DMS153 treated with DMSO at 0.1 percent for 48 hours (cell line): ENCODE results near the gene ST6GALNAC3.
"Not testable (repeated sequence)": the region's sequence is repeated elsewhere in the genome, so short reads cannot be mapped to it uniquely, and the experiment has no call there.

Source experiments
- DNase-seq: peaks from one replicate; lab custom pipeline; 2025; ENCODE audit not compliant: unreplicated experiment; lab: John Stamatoyannopoulos, UW

ST6GALNAC3 gene

GRCh38 chr1:76070538-76070937 lies 4.0 kb upstream of the ST6GALNAC3 start:
- no peak for DNase-seq

- no peak for DNase-seq
Observed at GRCh38 chr1:76073481-76073880, 1.1 kb upstream of the ST6GALNAC3 start.

GRCh38 chr1:76075188-76075489 lies 593 bp downstream of the ST6GALNAC3 start:
- DNase-seq = no peak

- no peak for DNase-seq
Observed at GRCh38 chr1:76075877-76076276, 1.3 kb downstream of the ST6GALNAC3 start.

GRCh38 chr1:76079475-76080227 lies 5.1 kb downstream of the ST6GALNAC3 start:
- DNase-seq = no peak

- DNase-seq = no peak
Observed at GRCh38 chr1:76080552-76081079, 6.1 kb downstream of the ST6GALNAC3 start.

- DNase-seq = no peak
Observed at GRCh38 chr1:76082062-76082461, 7.5 kb downstream of the ST6GALNAC3 start.

- no peak for DNase-seq
Observed at GRCh38 chr1:76083189-76083588, 8.6 kb downstream of the ST6GALNAC3 start.

GRCh38 chr1:76084029-76084627 lies 9.6 kb downstream of the ST6GALNAC3 start:
- no peak for DNase-seq

GRCh38 chr1:76084685-76085084 lies 10.1 kb downstream of the ST6GALNAC3 start:
- DNase-seq = no peak

- DNase-seq = no peak
Observed at GRCh38 chr1:76086109-76086508, 11.6 kb downstream of the ST6GALNAC3 start.

- no peak for DNase-seq
Observed at GRCh38 chr1:76086597-76086996, 12.1 kb downstream of the ST6GALNAC3 start.

GRCh38 chr1:76090283-76091203 lies 16.0 kb downstream of the ST6GALNAC3 start:
- DNase-seq = no peak

- no peak for DNase-seq
Observed at GRCh38 chr1:76092812-76093211, 18.3 kb downstream of the ST6GALNAC3 start.

- DNase-seq = no peak
Observed at GRCh38 chr1:76093522-76094312, 19.2 kb downstream of the ST6GALNAC3 start.

- DNase-seq = no peak
Observed at GRCh38 chr1:76095802-76096201, 21.3 kb downstream of the ST6GALNAC3 start.

- DNase-seq = not testable (repeated sequence)
Observed at GRCh38 chr1:76097064-76097463, 22.5 kb downstream of the ST6GALNAC3 start.

GRCh38 chr1:76098845-76099244 lies 24.3 kb downstream of the ST6GALNAC3 start:
- DNase-seq = no peak

- DNase-seq = no peak
Observed at GRCh38 chr1:76101548-76101947, 27.0 kb downstream of the ST6GALNAC3 start.

GRCh38 chr1:76102046-76102445 lies 27.5 kb downstream of the ST6GALNAC3 start:
- no peak for DNase-seq

GRCh38 chr1:76103034-76103433 lies 28.5 kb downstream of the ST6GALNAC3 start:
- no peak for DNase-seq
